CD4-positive, CD25-positive, alpha-beta regulatory T cell (primary cell): ENCODE results near the gene UST. TPM values are rescaled to one million over a fixed set of nuclear protein-coding genes. Genes with fewer than 3 reads are reported as not detected.

Source experiments
- ATAC-seq, 2 donors: fragments of 150-1000 bp; cut with Tn5 transposase; one replicate each; pipeline ENCODE4 v1.10.0; 2021; ENCODE audit warnings: low read depth in 2 of 2, moderate number of reproducible peaks in 2 of 2, moderate library complexity in 1 of 2
- DNase-seq, 3 donors: peaks; one replicate each; pipeline versions ENCODE4 v3.0.0 to v3.0.0-alpha.2; 2012 to 2022; ENCODE audit warnings: mixed read lengths in 1 of 3
- H3K27ac ChIP-seq: one replicate; pipeline ENCODE4 v1.7.0; 2013; ENCODE audit warnings: mild to moderate bottlenecking, low read length; ENCODE audit not compliant: insufficient read depth, poor library complexity, severe bottlenecking
- H3K27me3 ChIP-seq: one replicate; pipeline ENCODE4 v1.7.0; 2013; ENCODE audit warnings: low read length; ENCODE audit not compliant: control insufficient read depth, insufficient read depth
- H3K36me3 ChIP-seq: one replicate; pipeline ENCODE4 v1.7.0; 2013; ENCODE audit warnings: mild to moderate bottlenecking, low read length, moderate library complexity; ENCODE audit not compliant: control insufficient read depth, insufficient read depth
- H3K4me1 ChIP-seq: 2 replicates; pipeline ENCODE4 v1.7.0; 2013; ENCODE audit warnings: mild to moderate bottlenecking, low read length; ENCODE audit not compliant: insufficient read depth, control insufficient read depth, poor library complexity, severe bottlenecking
- H3K4me3 ChIP-seq: one replicate; pipeline ENCODE4 v1.7.0; 2013; ENCODE audit warnings: low read depth, mild to moderate bottlenecking, low read length, moderate library complexity
- H3K9me3 ChIP-seq, 2 experiments: 1 replicate in 1 of 2; 2 replicates in 1 of 2; pipeline ENCODE4 v1.7.0; 2013; ENCODE audit warnings: low read length in 2 of 2, mild to moderate bottlenecking in 1 of 2, moderate library complexity in 1 of 2; ENCODE audit not compliant: control insufficient read depth in 2 of 2
- H3K27ac Mint-ChIP-seq, 3 donors: one replicate each; pipeline ENCODE4 v1.8.0; 2020 to 2022; ENCODE audit warnings: mild to moderate bottlenecking in 3 of 3, mixed read lengths in 3 of 3, moderate library complexity in 2 of 3
- H3K27me3 Mint-ChIP-seq: one replicate; pipeline ENCODE4 v1.8.0; 2022; ENCODE audit warnings: mild to moderate bottlenecking, mixed read lengths
- H3K36me3 Mint-ChIP-seq: one replicate; pipeline ENCODE4 v1.8.0; 2020; ENCODE audit warnings: mixed read lengths
- H3K4me1 Mint-ChIP-seq, 4 donors: one replicate each; pipeline ENCODE4 v1.8.0; 2020 to 2022; ENCODE audit warnings: mixed read lengths in 4 of 4, mild to moderate bottlenecking in 1 of 4
- H3K4me3 Mint-ChIP-seq, 4 donors: one replicate each; pipeline ENCODE4 v1.8.0; 2020 to 2022; ENCODE audit warnings: mild to moderate bottlenecking in 4 of 4, mixed read lengths in 4 of 4, moderate library complexity in 3 of 4
- H3K9me3 Mint-ChIP-seq, 7 donors: one replicate each; pipeline ENCODE4 v1.8.0; 2020 to 2022; ENCODE audit warnings: mixed read lengths in 7 of 7, mild to moderate bottlenecking in 3 of 7, moderate library complexity in 2 of 7
- polyA plus RNA-seq, 4 donors: library from polyadenylated mRNA; unstranded; fragments of 300-500 nt; fragmentation: Illumina TruSeq; gene quantifications; one replicate each; pipeline ENCODE4 v1.2.3, GENCODE V29; 2021
- total RNA-seq: library from RNA; stranded (reverse); gene quantifications from one replicate; pipeline ENCODE4 v1.2.3, GENCODE V29; 2022

Gene UST
- total and polyA plus RNA-seq, 5 donors from 2014 or later = 1.1 to 2.9 (median 2.5) TPM

DNA sequence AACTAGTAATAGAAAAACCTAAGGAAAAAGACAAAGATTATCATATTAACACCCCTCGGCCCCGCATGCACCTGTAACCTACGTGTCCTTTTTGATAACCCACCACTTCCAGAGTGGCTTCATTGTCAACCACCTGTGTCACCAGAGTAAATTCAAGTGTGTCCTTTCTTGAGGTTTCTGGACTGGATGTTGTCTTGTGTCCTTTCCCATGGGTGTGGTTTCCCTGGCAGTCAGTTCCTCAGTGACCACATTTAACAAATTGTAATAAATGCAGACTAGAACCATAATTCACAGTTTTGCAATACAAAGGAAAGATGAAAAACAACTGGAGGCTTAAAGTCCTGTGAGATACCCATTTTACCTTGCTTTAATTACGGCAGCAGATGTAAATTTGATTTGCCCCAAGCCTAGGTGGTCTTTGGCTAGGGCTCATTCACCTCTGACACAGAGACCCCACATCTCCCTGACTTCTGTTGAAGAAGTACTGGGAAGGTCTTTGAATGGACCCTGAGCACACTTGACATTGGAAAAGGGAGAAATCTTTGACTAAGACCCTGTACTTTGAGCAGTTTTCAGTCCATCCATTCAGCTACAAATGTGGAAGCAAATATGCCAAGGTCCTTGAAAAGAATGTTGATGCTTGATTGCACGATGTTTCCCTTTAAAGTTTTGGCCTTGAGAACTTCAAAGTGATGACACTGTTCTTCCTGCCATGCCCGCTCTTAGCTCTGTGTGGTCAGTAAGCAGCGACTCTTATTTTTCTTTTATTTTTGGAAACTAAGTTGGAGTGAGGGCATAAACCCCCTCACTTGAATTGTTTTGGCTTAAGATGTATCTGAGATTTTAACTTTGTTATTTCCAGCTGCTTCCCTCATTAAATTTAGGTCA, 232.4 kb downstream of the UST start:
- no peaks in the 10 kb centered on the region for H3K36me3 ChIP-seq
- ATAC-seq (no peak), DNase-seq (no peak)
- Mint-ChIP-seq H3K27ac (no peak overlapping the region), H3K9me3 (peaks cover 0 to 2% (median 0%) of the 10 kb centered on the region in 7 donors), H3K27me3 (peaks cover 5% of the 10 kb centered on the region), H3K36me3 (no peaks in the 10 kb centered on the region), H3K4me1 (no peaks in the 10 kb centered on the region), H3K4me3 (no peak overlapping the region)
- H3K4me3 ChIP-seq = no peak overlapping the region
- H3K27ac ChIP-seq = no peak overlapping the region
- no peaks in the 10 kb centered on the region for H3K4me1 ChIP-seq
- no peaks in the 10 kb centered on the region for H3K9me3 ChIP-seq
- H3K27me3 ChIP-seq = peaks cover 6% of the 10 kb centered on the region

DNA sequence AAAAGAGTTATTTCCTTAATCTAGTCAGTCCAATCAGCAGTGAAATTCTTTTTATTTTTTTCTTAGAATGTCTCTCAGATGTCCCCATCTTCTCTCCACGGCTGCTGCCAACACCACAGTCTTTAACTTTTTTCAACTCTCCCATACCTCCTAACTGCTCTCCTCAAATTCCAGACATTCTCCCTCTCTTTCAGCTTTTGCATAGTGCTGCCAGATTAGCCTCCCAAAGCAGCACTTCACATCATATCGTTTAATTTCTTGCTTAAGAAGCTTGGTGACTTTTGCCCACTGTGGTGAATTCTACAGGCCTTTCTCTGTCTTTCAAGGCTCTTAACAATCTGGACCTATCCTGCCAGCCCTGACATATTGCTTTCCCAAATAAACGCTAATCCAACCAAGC, 233.4 kb downstream of the UST start:
- H3K27ac Mint-ChIP-seq = no peak overlapping the region
- H3K4me3 ChIP-seq = no peak overlapping the region
- DNase-seq (no peak), ATAC-seq (no peak)
- no peaks in the 10 kb centered on the region for H3K4me1 Mint-ChIP-seq
- H3K27me3 Mint-ChIP-seq = peaks cover 5% of the 10 kb centered on the region
- peaks cover 0 to 2% (median 0%) of the 10 kb centered on the region in 7 donors for H3K9me3 Mint-ChIP-seq
- no peaks in the 10 kb centered on the region for H3K4me1 ChIP-seq
- no peak overlapping the region for H3K4me3 Mint-ChIP-seq
- no peaks in the 10 kb centered on the region for H3K36me3 Mint-ChIP-seq
- no peaks in the 10 kb centered on the region for H3K36me3 ChIP-seq
- no peaks in the 10 kb centered on the region for H3K9me3 ChIP-seq
- no peak overlapping the region for H3K27ac ChIP-seq
- H3K27me3 ChIP-seq = peaks cover 6% of the 10 kb centered on the region

DNA sequence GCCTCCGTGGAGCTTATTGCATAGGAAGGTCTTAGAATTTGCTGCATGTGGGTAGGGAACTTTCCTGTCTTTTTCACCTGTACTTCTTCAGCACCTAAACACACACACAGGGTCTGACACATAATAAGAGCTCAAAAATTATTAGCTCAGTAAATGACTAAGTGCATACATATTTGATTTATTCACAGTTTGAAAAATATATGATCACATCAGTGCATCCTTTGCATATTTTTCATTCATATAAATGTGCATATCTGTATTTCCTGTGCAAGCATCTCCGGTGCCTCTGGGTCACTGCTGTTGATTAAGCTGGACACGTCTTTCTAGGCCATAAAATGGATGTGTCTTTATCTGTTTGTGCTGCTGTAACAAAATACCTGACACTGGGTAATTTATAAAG, 234.7 kb downstream of the UST start:
- Mint-ChIP-seq H3K4me3 (no peak overlapping the region), H3K36me3 (no peaks in the 10 kb centered on the region), H3K9me3 (peaks cover 0 to 2% (median 0%) of the 10 kb centered on the region in 7 donors), H3K4me1 (no peaks in the 10 kb centered on the region), H3K27me3 (no peaks in the 10 kb centered on the region), H3K27ac (no peak overlapping the region)
- Histone ChIP-seq H3K4me1 (no peaks in the 10 kb centered on the region), H3K27ac (no peak overlapping the region), H3K4me3 (no peak overlapping the region), H3K36me3 (no peaks in the 10 kb centered on the region), H3K27me3 (peaks cover 3% of the 10 kb centered on the region), H3K9me3 (no peaks in the 10 kb centered on the region)
- no peak for ATAC-seq
- DNase-seq = no peak

DNA sequence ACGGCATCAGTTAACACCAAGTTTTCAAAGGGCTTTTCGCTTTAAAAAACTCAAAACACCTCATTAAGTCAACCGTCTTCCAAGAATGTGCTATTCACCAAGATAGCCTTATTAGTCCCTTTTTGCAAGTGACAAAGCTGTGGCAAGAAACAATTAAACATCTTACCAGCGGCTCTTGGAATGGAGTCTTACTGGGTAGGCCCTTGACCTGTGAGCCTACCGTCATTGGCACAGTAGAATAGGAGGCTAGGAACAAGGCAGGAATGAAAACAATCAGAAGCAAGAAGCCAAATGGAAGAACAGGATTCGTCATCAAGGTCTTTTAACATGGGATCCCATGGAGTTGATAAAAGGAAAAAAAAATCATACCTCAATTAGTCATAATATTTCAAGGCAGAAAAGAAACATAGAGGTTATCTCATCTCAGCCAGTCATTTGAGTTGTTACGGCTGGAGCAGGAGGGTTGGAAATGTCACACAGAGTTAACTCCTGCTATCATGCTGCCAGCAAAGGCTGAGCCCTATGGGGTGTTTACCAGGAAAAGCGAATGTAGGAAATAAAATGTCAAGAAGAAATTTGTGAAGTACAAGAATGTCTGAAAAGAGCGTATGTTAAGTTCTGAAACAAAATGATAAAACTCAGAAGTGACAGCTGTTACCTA, 236.4 kb downstream of the UST start:
- H3K36me3 Mint-ChIP-seq = no peaks in the 10 kb centered on the region
- H3K4me1 Mint-ChIP-seq = no peaks in the 10 kb centered on the region
- no peak overlapping the region for H3K27ac Mint-ChIP-seq

DNA sequence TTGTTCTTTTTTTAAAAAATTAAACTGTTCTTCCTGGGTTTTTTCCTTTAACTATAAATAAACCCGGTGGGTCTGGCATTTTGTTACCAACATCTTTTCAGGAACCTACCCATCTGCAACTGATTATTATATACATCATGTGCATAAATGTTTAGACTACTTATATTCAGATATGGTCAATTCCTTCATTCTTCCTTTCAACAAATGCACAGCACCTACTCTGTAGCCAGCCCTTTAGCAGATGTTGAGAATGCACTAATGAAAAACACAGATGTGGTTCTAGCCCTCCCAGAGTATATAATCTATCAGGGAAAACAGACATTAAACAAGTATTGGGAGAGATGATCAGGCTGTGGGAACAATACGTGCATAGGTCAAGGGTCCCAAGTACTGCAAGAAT, 237.1 kb downstream of the UST start:
- ATAC-seq = no peak
- Histone ChIP-seq H3K4me3 (no peak overlapping the region), H3K4me1 (no peaks in the 10 kb centered on the region), H3K27ac (no peak overlapping the region), H3K36me3 (no peaks in the 10 kb centered on the region), H3K27me3 (peaks cover 3% of the 10 kb centered on the region), H3K9me3 (no peaks in the 10 kb centered on the region)
- Mint-ChIP-seq H3K36me3 (no peaks in the 10 kb centered on the region), H3K27me3 (no peaks in the 10 kb centered on the region), H3K4me3 (no peak overlapping the region), H3K4me1 (peaks cover 0 to 2% (median 0%) of the 10 kb centered on the region in 4 donors), H3K27ac (no peak overlapping the region), H3K9me3 (no peaks in the 10 kb centered on the region)
- no peak for DNase-seq

More for the DNA sequence above, 236.4 kb downstream of the UST start:
- Histone ChIP-seq H3K27me3 (peaks cover 3% of the 10 kb centered on the region), H3K9me3 (no peaks in the 10 kb centered on the region), H3K36me3 (no peaks in the 10 kb centered on the region), H3K27ac (no peak overlapping the region), H3K4me1 (no peaks in the 10 kb centered on the region), H3K4me3 (no peak overlapping the region)
- H3K27me3 Mint-ChIP-seq = no peaks in the 10 kb centered on the region
- H3K4me3 Mint-ChIP-seq = no peak overlapping the region
- ATAC-seq (no peak), DNase-seq (no peak)
- H3K9me3 Mint-ChIP-seq = peaks cover 0 to 2% (median 0%) of the 10 kb centered on the region in 7 donors

DNA sequence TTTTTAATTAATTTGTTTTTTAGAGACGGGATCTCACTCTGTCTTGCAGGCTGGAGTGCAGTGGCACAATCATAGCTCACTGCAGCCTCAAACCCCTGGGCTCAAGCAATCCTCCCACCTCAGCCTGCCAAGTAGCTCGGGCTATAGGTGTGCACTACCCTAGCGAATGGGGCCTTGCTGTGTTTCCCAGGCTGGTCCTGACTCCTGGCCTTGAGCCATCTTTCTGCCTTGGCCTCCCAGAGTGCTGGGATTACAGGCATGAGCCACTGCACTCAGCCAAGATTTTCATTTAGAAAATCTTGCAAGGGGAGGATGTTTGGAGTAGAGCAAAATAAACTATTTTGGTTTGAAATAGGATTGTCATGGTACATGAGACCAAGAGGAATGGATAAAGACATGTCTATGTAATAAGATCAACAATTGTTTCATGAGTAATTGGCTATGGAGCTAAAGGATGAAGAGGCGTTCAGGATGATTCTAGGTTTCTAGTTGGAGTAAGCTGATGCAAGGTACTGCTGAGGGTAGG, 237.8 kb downstream of the UST start:
- ATAC-seq (no peak), DNase-seq (no peak)
- H3K27me3 Mint-ChIP-seq = no peaks in the 10 kb centered on the region
- H3K27ac Mint-ChIP-seq = no peak overlapping the region
- Histone ChIP-seq H3K27ac (no peak overlapping the region), H3K4me3 (no peak overlapping the region), H3K4me1 (no peaks in the 10 kb centered on the region), H3K36me3 (no peaks in the 10 kb centered on the region), H3K9me3 (no peaks in the 10 kb centered on the region), H3K27me3 (no peaks in the 10 kb centered on the region)
- no peaks in the 10 kb centered on the region for H3K36me3 Mint-ChIP-seq
- no peak overlapping the region for H3K4me3 Mint-ChIP-seq
- peaks cover 0 to 2% (median 0%) of the 10 kb centered on the region in 4 donors for H3K4me1 Mint-ChIP-seq
- H3K9me3 Mint-ChIP-seq = no peaks in the 10 kb centered on the region

DNA sequence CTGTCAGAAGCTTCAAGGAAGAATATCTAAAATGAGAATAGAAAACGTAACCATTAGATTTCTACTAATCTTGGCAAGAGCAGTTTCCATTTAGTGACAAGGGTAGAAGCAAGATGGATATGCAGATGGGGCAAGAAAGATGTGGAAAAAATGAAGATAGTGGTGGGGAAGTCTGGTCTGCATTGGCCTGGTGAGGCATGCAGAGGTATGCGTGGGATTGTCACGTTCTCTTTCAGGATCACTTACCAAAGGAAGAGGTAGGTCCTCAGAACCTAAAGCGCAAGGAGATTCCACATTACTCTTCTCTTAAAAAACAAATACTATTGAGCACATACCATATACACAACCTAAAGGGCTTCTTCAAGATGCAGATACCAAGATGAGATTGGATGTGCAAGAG, 238.7 kb downstream of the UST start:
- no peak overlapping the region for H3K4me3 Mint-ChIP-seq

More for the DNA sequence above, 238.7 kb downstream of the UST start:
- Mint-ChIP-seq H3K36me3 (no peaks in the 10 kb centered on the region), H3K27me3 (no peaks in the 10 kb centered on the region), H3K27ac (no peak overlapping the region), H3K4me1 (peaks cover 0 to 2% (median 0%) of the 10 kb centered on the region in 4 donors), H3K9me3 (no peaks in the 10 kb centered on the region)
- ATAC-seq (no peak), DNase-seq (no peak)
- no peak overlapping the region for H3K4me3 ChIP-seq
- no peaks in the 10 kb centered on the region for H3K27me3 ChIP-seq
- no peak overlapping the region for H3K27ac ChIP-seq
- no peaks in the 10 kb centered on the region for H3K36me3 ChIP-seq
- no peaks in the 10 kb centered on the region for H3K4me1 ChIP-seq
- H3K9me3 ChIP-seq = no peaks in the 10 kb centered on the region
